ENCODE results near the gene ZFHX2.
"Not testable (repeated sequence)": the region's sequence is repeated elsewhere in the genome, so short reads cannot be mapped to it uniquely, and the experiment has no call there.

The ZFHX2 gene

DNA sequence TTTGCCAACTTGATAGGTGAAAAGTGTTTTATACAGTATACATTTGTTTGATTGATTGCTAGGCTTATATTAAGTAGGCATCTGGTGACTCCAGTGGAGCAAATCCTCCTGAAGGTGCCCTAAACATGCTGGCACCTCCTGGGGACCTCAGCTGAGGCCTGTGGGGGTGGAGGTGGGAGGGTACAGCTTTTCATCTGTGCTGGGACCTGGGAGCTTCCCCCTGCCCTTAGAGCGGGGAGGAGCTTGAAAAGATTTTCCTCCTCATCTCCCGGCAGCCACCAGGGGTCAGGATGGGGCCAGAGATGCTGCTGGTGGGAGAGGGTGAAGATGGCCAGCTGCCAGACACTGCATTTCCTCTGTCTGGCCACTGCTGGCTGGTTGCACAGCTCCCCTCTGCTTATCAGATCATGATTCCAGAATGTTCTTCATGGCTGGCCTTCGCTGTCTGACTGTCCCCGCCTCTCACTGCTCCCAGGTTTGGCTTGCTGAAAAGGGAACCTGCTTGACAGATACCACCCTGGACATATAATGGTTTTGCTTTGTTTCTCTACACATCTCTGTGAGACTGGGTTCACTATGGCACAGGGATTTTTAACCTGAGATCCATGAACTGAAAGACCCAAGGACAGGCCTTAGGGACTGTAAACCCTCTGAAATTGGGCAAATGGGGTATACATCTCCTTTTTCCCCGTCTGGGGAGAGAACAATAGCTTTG lies 37.5 kb upstream of the ZFHX2 start:
- POLR2A ChIA-PET (ENCODE audit: low non-redundant PET): no interaction called here
- no peak overlapping the region for H3K27ac ChIP-seq
- TF ChIP-seq, protein P1, sequence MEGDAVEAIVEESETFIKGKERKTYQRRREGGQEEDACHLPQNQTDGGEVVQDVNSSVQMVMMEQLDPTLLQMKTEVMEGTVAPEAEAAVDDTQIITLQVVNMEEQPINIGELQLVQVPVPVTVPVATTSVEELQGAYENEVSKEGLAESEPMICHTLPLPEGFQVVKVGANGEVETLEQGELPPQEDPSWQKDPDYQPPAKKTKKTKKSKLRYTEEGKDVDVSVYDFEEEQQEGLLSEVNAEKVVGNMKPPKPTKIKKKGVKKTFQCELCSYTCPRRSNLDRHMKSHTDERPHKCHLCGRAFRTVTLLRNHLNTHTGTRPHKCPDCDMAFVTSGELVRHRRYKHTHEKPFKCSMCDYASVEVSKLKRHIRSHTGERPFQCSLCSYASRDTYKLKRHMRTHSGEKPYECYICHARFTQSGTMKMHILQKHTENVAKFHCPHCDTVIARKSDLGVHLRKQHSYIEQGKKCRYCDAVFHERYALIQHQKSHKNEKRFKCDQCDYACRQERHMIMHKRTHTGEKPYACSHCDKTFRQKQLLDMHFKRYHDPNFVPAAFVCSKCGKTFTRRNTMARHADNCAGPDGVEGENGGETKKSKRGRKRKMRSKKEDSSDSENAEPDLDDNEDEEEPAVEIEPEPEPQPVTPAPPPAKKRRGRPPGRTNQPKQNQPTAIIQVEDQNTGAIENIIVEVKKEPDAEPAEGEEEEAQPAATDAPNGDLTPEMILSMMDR (conservative IDR thresholded peaks at IDR 0.05; ENCODE audit: low read depth): peak; percentile 70
- CTCF ChIA-PET: interaction anchor here (0.6 to 1.7 kb wide), 16 partner anchors 14 to 497 kb away, joined by 3 to 15 read pairs (median 4); partner anchors contain the start of gene SLC22A17
- DNase-seq (ENCODE audit: low spot score): peak; percentile 85

DNA sequence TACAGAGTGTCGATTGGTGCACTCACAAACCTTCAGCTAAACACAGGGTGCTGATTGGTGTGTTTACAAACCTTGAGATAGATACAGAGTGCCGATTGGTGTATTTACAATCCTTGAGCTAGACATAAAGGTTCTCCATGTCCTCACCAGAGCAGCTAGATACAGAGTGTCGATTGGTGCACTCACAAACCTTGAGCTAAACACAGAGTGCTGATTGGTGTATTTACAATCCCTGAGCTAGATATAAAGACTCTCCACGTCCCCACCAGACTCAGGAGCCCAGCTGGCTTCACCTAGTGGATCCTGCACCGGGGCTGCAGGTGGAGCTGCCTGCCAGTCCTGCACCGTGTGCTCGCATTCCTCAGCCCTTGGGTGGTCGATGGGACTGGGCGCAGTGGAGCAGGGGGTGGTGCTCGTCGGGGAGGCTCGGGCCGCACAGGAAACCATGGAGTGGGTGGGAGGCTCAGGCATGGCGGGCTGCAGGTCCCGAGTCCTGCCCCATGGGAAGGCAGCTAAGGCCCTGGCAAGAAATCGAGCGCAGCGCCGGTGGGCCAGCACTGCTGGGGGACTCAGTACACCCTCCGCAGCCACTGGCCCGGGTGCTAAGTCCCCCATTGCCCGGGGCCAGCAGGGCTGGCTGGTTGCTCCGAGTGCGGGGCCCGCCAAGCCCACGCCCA lies 33.1 kb upstream of the ZFHX2 start:
- H3K27ac ChIP-seq; POLR2A ChIA-PET (ENCODE audit: low non-redundant PET); DNase-seq (ENCODE audit: low spot score); CTCF ChIA-PET: not testable (repeated sequence)

DNA sequence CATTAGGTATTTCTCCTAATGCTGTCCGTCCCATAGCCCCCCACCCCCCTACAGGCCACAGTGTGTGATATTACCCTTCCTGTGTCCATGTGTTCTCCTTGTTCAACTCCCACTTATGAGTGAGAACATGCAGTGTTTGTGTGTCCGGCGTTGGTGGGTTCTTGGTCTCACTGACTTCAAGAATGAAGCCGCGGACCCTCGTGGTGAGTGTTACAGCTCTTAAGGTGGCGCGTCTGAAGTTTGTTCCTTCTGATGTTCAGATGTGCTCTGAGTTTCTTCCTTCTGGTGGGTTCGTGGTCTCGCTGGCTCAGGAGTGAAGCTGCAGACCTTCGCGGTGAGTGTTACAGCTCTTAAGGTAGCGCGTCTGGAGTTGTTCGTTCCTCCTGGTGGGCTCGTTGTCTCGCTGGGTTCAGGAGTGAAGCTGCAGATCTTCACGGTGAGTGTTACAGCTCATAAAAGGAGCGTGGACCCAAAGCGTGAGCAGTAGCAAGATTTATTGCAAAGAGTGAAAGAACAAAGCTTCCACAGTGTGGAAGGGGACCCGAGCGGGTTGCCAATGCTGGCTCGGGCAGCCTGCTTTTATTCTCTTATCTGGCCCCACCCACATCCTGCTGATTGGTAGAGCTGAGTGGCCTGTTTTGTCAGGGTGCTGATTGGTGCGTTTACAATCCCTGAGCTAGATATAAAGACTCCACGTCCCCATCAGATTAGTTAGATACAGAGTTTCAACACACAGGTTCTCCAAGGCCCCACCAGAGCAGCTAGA lies 32.4 kb upstream of the ZFHX2 start:
- POLR2A ChIA-PET (ENCODE audit: low non-redundant PET); H3K27ac ChIP-seq; CTCF ChIA-PET; DNase-seq (ENCODE audit: low spot score): not testable (repeated sequence)

DNA sequence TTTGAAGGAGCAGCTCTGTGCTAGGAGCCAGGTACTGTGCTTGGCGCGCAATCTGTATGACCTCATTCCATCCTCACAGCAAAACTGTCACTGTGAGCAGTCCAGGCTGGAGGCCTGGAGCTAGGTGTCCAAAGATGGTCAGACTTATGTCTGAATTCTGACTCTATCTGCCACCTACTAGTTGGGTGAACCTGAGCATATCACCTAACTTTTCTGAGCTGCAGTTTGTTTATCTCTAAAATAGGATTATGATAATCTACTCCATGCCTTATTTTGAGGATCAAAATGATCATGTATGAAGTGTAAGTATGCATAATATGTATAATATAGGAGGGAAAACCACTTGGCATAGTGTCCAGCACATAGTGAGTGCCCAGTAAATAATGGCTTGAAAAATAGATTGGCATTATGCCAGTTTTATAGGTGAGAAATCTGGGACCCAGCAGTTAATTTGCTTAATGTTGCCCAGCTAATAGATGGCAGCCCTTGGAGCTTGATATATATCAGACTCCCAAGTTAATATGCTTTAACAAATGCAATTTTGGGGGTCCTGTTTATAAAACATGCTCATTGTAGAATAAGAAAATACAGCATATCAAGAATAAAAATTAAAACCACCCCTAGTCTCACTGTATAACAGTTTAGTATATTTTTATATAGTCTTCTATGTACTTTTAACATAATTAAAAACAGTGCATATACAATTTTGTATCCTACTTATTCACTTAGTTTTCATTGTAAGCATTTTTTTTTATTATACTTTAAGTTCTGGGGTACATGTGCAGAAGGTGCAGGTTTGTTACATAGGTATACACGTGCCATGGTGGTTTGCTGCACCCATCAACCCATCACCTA lies 31.6 kb upstream of the ZFHX2 start:
- H3K27ac ChIP-seq: no peak overlapping the region
- ChIA-PET CTCF (interaction anchor here (0.9 kb wide), 1 partner anchor 49 kb away, joined by 5 read pairs; no protein-coding TSS in a partner anchor), POLR2A (ENCODE audit: low non-redundant PET) (no interaction called here)

DNA sequence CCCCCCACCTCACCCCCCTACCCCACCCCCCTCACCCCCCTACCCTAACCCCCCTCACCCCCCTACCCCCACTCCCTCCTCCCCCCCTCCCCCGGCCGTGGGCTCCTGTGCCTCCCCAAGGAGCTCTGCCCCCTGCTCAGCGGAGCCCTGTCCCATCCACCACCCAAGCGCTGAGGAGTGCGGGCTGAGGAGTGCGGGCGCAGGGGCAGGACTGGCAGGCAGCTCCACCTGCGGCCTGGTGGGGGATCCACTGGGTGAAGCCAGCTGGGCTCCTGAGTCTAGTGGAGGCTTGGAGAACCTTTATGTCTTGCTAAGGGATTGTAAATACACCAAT lies 29.4 kb upstream of the ZFHX2 start:
- ChIA-PET CTCF (no interaction called here), POLR2A (ENCODE audit: low non-redundant PET) (interaction anchor here (0.6 kb wide), 1 partner anchor 819 kb away, joined by 3 read pairs; no protein-coding TSS in a partner anchor)
- no peak overlapping the region for H3K27ac ChIP-seq
- TF ChIP-seq, protein P1 (conservative IDR thresholded peaks at IDR 0.05; ENCODE audit: low read depth): no peak
- DNase-seq (ENCODE audit: low spot score): no peak

More for the DNA sequence above, 31.6 kb upstream of the ZFHX2 start:
- TF ChIP-seq, protein P1 (conservative IDR thresholded peaks at IDR 0.05; ENCODE audit: low read depth): no peak
- DNase-seq (ENCODE audit: low spot score): no peak

DNA sequence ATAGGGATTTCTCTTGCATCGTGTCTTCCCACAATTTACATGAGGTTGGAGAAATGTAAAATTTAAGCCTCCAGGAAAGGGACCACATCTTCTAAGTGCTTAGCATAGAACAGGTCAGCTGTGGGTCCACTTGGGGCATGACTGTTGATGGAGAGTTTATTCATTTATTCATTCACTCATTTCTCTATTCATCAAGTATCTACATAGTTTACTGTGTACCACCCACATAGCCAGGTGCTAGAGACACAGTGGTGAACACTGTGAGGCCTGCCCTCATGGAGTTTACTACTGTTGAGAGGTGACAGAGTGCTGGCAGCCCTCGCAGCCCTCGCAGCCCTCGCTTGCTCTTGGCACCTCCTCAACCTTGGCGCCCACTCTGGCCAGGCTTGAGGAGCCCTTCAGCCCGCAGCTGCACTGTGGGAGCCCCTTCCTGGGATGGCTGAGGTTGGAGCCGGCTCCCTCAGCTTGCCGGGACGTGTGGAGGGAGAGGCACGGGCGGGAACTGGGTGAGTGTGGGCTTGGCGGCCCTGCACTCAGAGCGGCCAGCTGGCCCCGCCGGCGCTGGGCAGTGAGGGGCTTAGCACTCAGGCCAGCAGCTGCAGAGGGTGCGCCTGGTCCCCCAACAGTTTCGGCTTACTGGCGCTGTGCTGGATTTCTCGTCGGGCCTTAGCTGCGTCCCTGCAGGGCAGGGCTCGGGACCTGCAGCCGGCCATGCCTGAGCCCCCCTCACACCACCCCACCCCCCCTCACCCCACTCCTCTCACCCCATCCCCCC lies 28.8 kb upstream of the ZFHX2 start:
- ChIA-PET CTCF (no interaction called here), POLR2A (ENCODE audit: low non-redundant PET) (interaction anchor here (0.6 kb wide), 1 partner anchor 819 kb away, joined by 3 read pairs; no protein-coding TSS in a partner anchor)
- no peak for DNase-seq (ENCODE audit: low spot score)
- no peak overlapping the region for H3K27ac ChIP-seq
- TF ChIP-seq, protein P1 (conservative IDR thresholded peaks at IDR 0.05; ENCODE audit: low read depth): no peak
